ENCODE results near the gene PYGB. TPM values are rescaled to one million over a fixed set of nuclear protein-coding genes. Genes with fewer than 3 reads are reported as not detected.
A peak's percentile ranks its signal among the peaks of the same experiment; 100 is the strongest.
"Not testable (repeated sequence)": the region's sequence is repeated elsewhere in the genome, so short reads cannot be mapped to it uniquely, and the experiment has no call there.

The PYGB gene
- total and polyA plus RNA-seq, 2 experiments from 2014 or later, result 45.3 to 61.1 TPM

DNA sequence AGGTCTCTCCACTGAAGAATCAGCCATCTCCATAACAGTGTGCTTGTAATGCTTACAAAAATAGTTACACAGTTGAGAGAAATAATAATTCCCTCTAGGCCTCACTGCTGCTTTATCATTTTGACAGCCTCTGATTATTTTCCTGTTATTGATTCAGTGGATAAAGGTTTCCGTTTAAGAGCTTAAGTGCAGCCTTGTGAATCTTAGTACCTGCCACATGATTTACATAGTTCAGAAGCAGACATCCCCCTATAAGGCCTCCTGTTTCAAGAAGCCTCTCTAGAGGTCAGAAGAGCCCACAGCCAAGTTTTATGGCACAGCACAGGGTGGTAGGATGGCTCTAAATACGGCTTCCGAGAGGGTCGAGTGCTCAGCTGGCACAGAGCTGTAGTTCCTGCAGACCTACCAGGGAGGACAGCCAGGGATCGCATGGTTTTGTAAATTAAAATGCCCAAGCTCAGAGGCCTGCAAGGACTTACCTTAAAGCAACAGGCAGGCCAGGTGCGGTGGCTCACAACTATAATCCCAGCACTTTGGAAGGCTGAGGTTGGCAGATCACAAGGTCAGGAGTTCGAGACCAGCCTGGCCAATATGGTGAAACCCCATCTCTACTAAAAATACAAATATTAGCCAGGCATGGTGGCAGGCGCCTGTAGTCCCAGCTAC, 17.6 kb upstream of the PYGB start:
- Histone ChIP-seq H3K4me3 (no peak overlapping the region), H3K4me1 (ENCODE audit: insufficient read depth) (peaks cover 25% of the 10 kb centered on the region), H4K20me1 (ENCODE audit: insufficient read depth, poor library complexity, severe bottlenecking) (no peaks in the 10 kb centered on the region), H3K4me2 (no peak overlapping the region), H3K9me2 (replicated peaks; ENCODE audit: insufficient read depth) (no peaks in the 10 kb centered on the region), H3K27ac (no peak overlapping the region), H3K9me3 (ENCODE audit: low read depth) (no peaks in the 10 kb centered on the region), H2AFZ (no peak overlapping the region), H3K27me3 (no peaks in the 10 kb centered on the region), H3K79me2 (no peaks in the 10 kb centered on the region), H3K36me3 (replicated peaks; ENCODE audit: insufficient read depth, low read depth) (no peaks in the 10 kb centered on the region)
- 88% methylated on average over 8 of the region's 8 CpGs for WGBS (ENCODE audit: low lambda C conversion rate, missing lambda C conversion rate)
- no peak for TF ChIP-seq EZH2 (IDR thresholded peaks at IDR 0.05; ENCODE audit: borderline replicate concordance)
- no peak for TF ChIP-seq EZH2phosphoT487 (IDR thresholded peaks at IDR 0.05; ENCODE audit: low read depth, severe bottlenecking, unreplicated experiment)
- no peak for TF ChIP-seq CTCF (IDR thresholded peaks at IDR 0.05; ENCODE audit: poor library complexity)
- no peak for DNase-seq (ENCODE audit: low spot score)

DNA sequence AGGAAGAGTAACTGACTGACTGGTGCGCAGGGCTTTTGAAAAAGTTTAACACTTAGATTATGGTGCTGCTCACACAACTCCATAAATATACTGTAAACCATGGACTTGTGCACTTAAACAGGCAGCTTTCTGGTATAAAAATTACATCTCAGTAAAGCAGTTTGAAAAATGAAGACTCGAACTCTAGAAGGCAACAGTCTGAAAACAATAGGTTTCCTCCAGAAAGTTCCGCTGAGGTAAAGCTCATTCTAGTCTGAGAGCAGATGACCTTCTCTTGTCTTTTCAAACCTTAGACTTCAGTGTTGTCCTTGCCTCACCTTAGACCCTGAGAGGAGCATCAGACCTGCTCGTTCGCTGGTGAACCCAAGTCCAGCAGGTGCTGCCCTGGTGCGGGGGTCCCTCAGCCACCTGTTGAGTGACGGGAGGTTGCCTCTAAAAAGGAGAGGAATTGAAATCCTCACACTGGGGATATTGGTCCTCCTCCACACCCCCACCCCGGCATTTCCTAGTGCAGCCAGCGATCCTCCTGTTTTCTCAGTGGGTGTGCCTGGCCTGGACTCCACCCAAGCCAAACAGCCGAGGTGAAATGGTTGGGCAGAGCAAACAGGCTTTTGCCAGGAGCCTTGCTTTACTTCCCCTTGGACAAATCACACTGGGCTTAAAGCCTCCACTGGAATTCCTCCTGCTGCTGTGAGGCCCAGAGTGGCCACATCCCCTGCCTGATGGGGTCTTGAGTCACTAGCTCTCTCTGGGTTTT, 14.7 kb upstream of the PYGB start:
- Histone ChIP-seq H2AFZ (no peak overlapping the region), H3K79me2 (no peaks in the 10 kb centered on the region), H3K4me2 (peak overlapping the region; percentile 42), H3K4me1 (ENCODE audit: insufficient read depth) (peaks cover 19% of the 10 kb centered on the region), H3K27me3 (no peaks in the 10 kb centered on the region), H3K9me2 (replicated peaks; ENCODE audit: insufficient read depth) (no peaks in the 10 kb centered on the region), H3K27ac (peak overlapping the region; percentile 93), H3K4me3 (no peak overlapping the region), H3K36me3 (replicated peaks; ENCODE audit: insufficient read depth, low read depth) (no peaks in the 10 kb centered on the region), H3K9me3 (ENCODE audit: low read depth) (no peaks in the 10 kb centered on the region), H4K20me1 (ENCODE audit: insufficient read depth, poor library complexity, severe bottlenecking) (no peaks in the 10 kb centered on the region)
- peak; percentile 48 for DNase-seq (ENCODE audit: low spot score)
- TF ChIP-seq EZH2 (IDR thresholded peaks at IDR 0.05; ENCODE audit: borderline replicate concordance), result no peak
- TF ChIP-seq EZH2phosphoT487 (IDR thresholded peaks at IDR 0.05; ENCODE audit: low read depth, severe bottlenecking, unreplicated experiment), result no peak
- TF ChIP-seq CTCF (IDR thresholded peaks at IDR 0.05; ENCODE audit: poor library complexity), result no peak
- 67% methylated on average over 10 of the region's 10 CpGs for WGBS (ENCODE audit: low lambda C conversion rate, missing lambda C conversion rate)

DNA sequence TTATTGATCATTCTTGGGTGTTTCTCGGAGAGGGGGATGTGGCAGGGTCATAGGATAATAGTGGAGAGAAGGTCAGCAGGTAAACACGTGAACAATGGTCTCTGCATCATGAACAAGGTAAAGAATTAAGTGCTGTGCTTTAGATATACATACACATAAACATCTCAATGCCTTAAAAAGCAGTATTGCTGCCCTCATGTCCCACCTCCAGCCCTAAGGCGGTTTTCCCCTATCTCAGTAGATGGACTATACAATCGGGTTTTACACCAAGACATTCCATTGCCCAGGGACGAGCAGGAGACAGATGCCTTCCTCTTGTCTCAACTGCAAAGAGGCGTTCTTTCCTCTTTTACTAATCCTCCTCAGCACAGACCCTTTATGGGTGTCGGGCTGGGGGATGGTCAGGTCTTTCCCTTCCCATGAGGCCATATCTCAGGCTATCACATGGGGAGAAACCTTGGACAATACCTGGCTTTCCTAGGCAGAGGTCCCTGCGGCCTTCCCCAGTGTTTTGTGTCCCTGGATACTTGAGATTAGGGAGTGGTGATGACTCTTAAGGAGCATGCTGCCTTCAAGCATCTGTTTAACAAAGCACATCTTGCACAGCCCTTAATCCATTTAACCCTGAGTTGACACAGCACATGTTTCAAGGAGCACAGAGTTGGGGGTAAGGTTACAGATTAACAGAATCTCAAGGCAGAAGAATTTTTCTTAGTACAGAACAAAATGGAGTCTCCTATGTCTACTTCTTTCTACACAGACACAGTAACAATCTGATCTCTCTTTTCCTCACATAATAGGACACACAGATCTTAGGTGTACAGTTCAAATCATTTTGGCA, 13.7 kb upstream of the PYGB start:
- 39% methylated on average over 8 of the region's 8 CpGs for WGBS (ENCODE audit: low lambda C conversion rate, missing lambda C conversion rate)
- not testable (repeated sequence) for H3K9me2 ChIP-seq (replicated peaks; ENCODE audit: insufficient read depth); H3K4me3 ChIP-seq; DNase-seq (ENCODE audit: low spot score); H3K36me3 ChIP-seq (replicated peaks; ENCODE audit: insufficient read depth, low read depth); H3K9me3 ChIP-seq (ENCODE audit: low read depth); H3K79me2 ChIP-seq; H4K20me1 ChIP-seq (ENCODE audit: insufficient read depth, poor library complexity, severe bottlenecking); H3K27me3 ChIP-seq; H2AFZ ChIP-seq
- Histone ChIP-seq H3K4me1 (ENCODE audit: insufficient read depth) (peaks cover 19% of the 10 kb centered on the region), H3K4me2 (peak overlapping the region; percentile 42), H3K27ac (peak overlapping the region; percentile 93)

All from hepatocyte (in vitro differentiated cells).